HCT116 (cell line): Measurements from ENCODE around the gene GUCY2D. TPM values are rescaled to one million over a fixed set of nuclear protein-coding genes. Genes with fewer than 3 reads are reported as not detected.

Experiments
- ATAC-seq: fragments of 200-7000 bp; cut with Tn5 transposase; 2 replicates; pipeline ENCODE4 v1.9.1; 2020; ENCODE audit warnings: mild to moderate bottlenecking, moderate library complexity
- BruUV-seq: library from RNA; stranded (reverse); fragments of 400-500 nt; replicated peaks from 2 replicates; lab custom pipeline; 2021; lab: Mats Ljungman, UMichigan
- CTCF ChIA-PET: fragments of 300-600 bp; sonication (Branson Sonifier 250); formaldehyde crosslinking; loops from one replicate; lab custom pipeline; 2021; ENCODE audit warnings: antibody characterized with exemption; lab: Charles Lee
- POLR2A ChIA-PET: fragments of 300-600, 350-600 bp; sonication (Branson Sonifier 250); formaldehyde crosslinking; loops from one replicate; lab custom pipeline; 2021; ENCODE audit warnings: antibody characterized with exemption; lab: Charles Lee
- RAD21 ChIA-PET, 2 experiments: fragments of 300-600 bp; sonication (Branson Sonifier 250); formaldehyde crosslinking; loops; one replicate each; lab custom pipeline; 2023; ENCODE audit warnings: low total read pairs in 2 of 2; ENCODE audit not compliant: uncharacterized antibody in 2 of 2, unreplicated experiment in 2 of 2, low non-redundant PET in 1 of 2; lab: Charles Lee
- DNase-seq: peaks from one replicate; pipeline ENCODE4 v3.0.0-alpha.2; 2010; ENCODE audit warnings: low read depth, low spot score
- H2AFZ ChIP-seq: fragments of 200-600 bp; shearing (Covaris generic), sonication (generic); 2 replicates; pipeline ENCODE4 v1.6.1; 2017; ENCODE audit warnings: low read depth, mixed run types, mixed read lengths, antibody characterized with exemption, low read length; ENCODE audit not compliant: poor library complexity, severe bottlenecking
- H3K27ac ChIP-seq: 2 replicates; pipeline ENCODE4 v1.5.1; 2012; ENCODE audit warnings: low read depth, low read length
- H3K27me3 ChIP-seq: fragments of 200-600 bp; sonication (generic); 2 replicates; pipeline ENCODE4 v1.6.1; 2016; ENCODE audit warnings: mixed run types, low read length, mixed read lengths; ENCODE audit not compliant: insufficient read depth
- H3K36me3 ChIP-seq, 2 experiments: fragments of 200-500 bp in 1 of 2; fragments of 200-600 bp in 1 of 2; sonication (Bioruptor generic) in 1 of 2; sonication (generic) in 1 of 2; 2 replicates each; pipeline versions ENCODE4 v1.5.1 to v1.6.1; 2014 to 2016; ENCODE audit warnings: low read length in 2 of 2, inconsistent platforms in 1 of 2, mixed read lengths in 1 of 2, mixed run types in 1 of 2; ENCODE audit not compliant: insufficient read depth in 2 of 2, control insufficient read depth in 1 of 2
- H3K4me1 ChIP-seq, 2 experiments: fragments of 200-600 bp in 1 of 2; sonication (generic) in 1 of 2; 2 replicates each; pipeline versions ENCODE4 v1.5.1 to v1.6.1; 2012 to 2017; ENCODE audit warnings: low read length in 2 of 2, inconsistent platforms in 1 of 2, mild to moderate bottlenecking in 1 of 2, mixed read lengths in 1 of 2, mixed run types in 1 of 2, moderate library complexity in 1 of 2; ENCODE audit not compliant: insufficient read depth in 2 of 2, control insufficient read depth in 1 of 2
- H3K4me2 ChIP-seq: fragments of 200-600 bp; sonication (generic); 2 replicates; pipeline ENCODE4 v1.6.1; 2017; ENCODE audit warnings: mixed run types, low read length, mixed read lengths
- H3K4me3 ChIP-seq, 2 experiments: fragments of 200-600 bp in 1 of 2; sonication (generic) in 1 of 2; replicated peaks in 1 of 2; 2 replicates each; pipeline ENCODE4 v1.5.1; 2011 to 2016; ENCODE audit warnings: low read length in 2 of 2, control low read depth in 1 of 2, low read depth in 1 of 2, mild to moderate bottlenecking in 1 of 2, mixed read lengths in 1 of 2, mixed run types in 1 of 2
- H3K79me2 ChIP-seq: fragments of 200-600 bp; sonication (generic); 2 replicates; pipeline ENCODE4 v1.6.1; 2017; ENCODE audit warnings: mild to moderate bottlenecking, mixed run types, low read length, moderate library complexity, mixed read lengths; ENCODE audit not compliant: insufficient read depth
- H3K9ac ChIP-seq: fragments of 200-600 bp; sonication (generic); 2 replicates; pipeline ENCODE4 v1.6.1; 2016; ENCODE audit warnings: low read length, mixed read lengths
- H3K9me2 ChIP-seq: fragments of 200-600 bp; sonication (generic), shearing (Covaris generic); 2 replicates; pipeline ENCODE4 v1.6.1; 2017; ENCODE audit warnings: mixed run types, mild to moderate bottlenecking, moderate library complexity; ENCODE audit not compliant: insufficient read depth
- H3K9me3 ChIP-seq, 2 experiments: fragments of 200-500 bp in 1 of 2; fragments of 200-600 bp in 1 of 2; sonication (Bioruptor generic) in 1 of 2; sonication (generic) in 1 of 2; 2 replicates each; pipeline ENCODE4 v1.6.1; 2014 to 2017; ENCODE audit warnings: low read length in 2 of 2, mixed read lengths in 2 of 2, inconsistent platforms in 1 of 2, low read depth in 1 of 2, mild to moderate bottlenecking in 1 of 2, mixed run types in 1 of 2, moderate library complexity in 1 of 2; ENCODE audit not compliant: control insufficient read depth in 1 of 2, insufficient read depth in 1 of 2
- H4K20me1 ChIP-seq: fragments of 200-600 bp; sonication (generic), shearing (Covaris generic); 2 replicates; pipeline ENCODE4 v1.6.1; 2017; ENCODE audit warnings: mixed run types, mild to moderate bottlenecking, moderate library complexity; ENCODE audit not compliant: insufficient read depth
- CBX3 ChIP-seq: IDR thresholded peaks from 2 replicates; pipeline ENCODE4 v1.6.1; 2012; ENCODE audit warnings: low read depth
- CEBPB ChIP-seq: IDR thresholded peaks from 2 replicates; pipeline ENCODE4 v1.6.1; 2012; ENCODE audit warnings: low read depth
- EGR1 ChIP-seq: IDR thresholded peaks from 2 replicates; pipeline ENCODE4 v1.6.1; 2012; ENCODE audit warnings: low read depth
- ELF1 ChIP-seq: IDR thresholded peaks from 2 replicates; pipeline ENCODE4 v1.6.1; 2012; ENCODE audit warnings: low read depth, borderline replicate concordance
- EZH2 ChIP-seq: fragments of 200-600 bp; sonication (generic); IDR thresholded peaks from 2 replicates; pipeline ENCODE4 v1.6.1; 2017; ENCODE audit warnings: antibody characterized with exemption, mixed run types
- EZH2phosphoT487 ChIP-seq: fragments of 200-600 bp; IDR thresholded peaks from 2 replicates; pipeline ENCODE4 v1.6.1; 2018; ENCODE audit warnings: antibody characterized with exemption, borderline replicate concordance
- FOSL1 ChIP-seq: IDR thresholded peaks from 2 replicates; pipeline ENCODE4 v1.6.1; 2012; ENCODE audit warnings: low read depth
- JUND ChIP-seq: IDR thresholded peaks from 2 replicates; pipeline ENCODE4 v1.6.1; 2012
- POLR2A ChIP-seq: IDR thresholded peaks from 2 replicates; pipeline ENCODE4 v1.7.0; 2011; ENCODE audit warnings: borderline replicate concordance; ENCODE audit not compliant: insufficient read depth, insufficient read length; ENCODE audit errors: extremely low read depth
- POLR2AphosphoS5 ChIP-seq: IDR thresholded peaks from 2 replicates; pipeline ENCODE4 v1.6.1; 2011; ENCODE audit warnings: mild to moderate bottlenecking, low read depth, low read length, moderate library complexity
- RAD21 ChIP-seq: IDR thresholded peaks from 2 replicates; pipeline ENCODE4 v1.6.1; 2012; ENCODE audit warnings: low read depth, mild to moderate bottlenecking
- SRF ChIP-seq: IDR thresholded peaks from 2 replicates; pipeline ENCODE4 v1.6.1; 2012; ENCODE audit warnings: low read depth
- TCF7L2 ChIP-seq: IDR thresholded peaks from 2 replicates; pipeline ENCODE4 v1.7.0; 2011; ENCODE audit warnings: borderline replicate concordance, inconsistent platforms; ENCODE audit not compliant: insufficient read depth, insufficient read length; ENCODE audit errors: extremely low read depth
- YY1 ChIP-seq: IDR thresholded peaks from 2 replicates; pipeline ENCODE4 v1.6.1; 2011; ENCODE audit warnings: low read length, low read depth, moderate library complexity, mild to moderate bottlenecking; ENCODE audit not compliant: insufficient replicate concordance; ENCODE audit errors: extremely low read depth
- ZFX ChIP-seq: fragments of 450-650 bp; IDR thresholded peaks from 2 replicates; pipeline ENCODE4 v1.6.1; 2017
- ZNF274 ChIP-seq: fragments of 200-500 bp; sonication (Bioruptor generic); IDR thresholded peaks from 2 replicates; pipeline ENCODE4 v1.6.1; 2014; ENCODE audit warnings: mild to moderate bottlenecking, low read depth, low read length, inconsistent platforms
- intact Hi-C: fragments of 100-400 bp; cut with micrococcal nuclease; formaldehyde crosslinking; loops from 2 replicates; pipeline ENCODE4 v1.10.0; 2022
- total RNA-seq: library from RNA; stranded (reverse); gene quantifications from one replicate; pipeline ENCODE4 v1.2.1, GENCODE V29; 2021; ENCODE audit not compliant: unreplicated experiment
- TF ChIP-seq, protein P1 (sequence below): IDR thresholded peaks from 2 replicates; pipeline ENCODE4 v1.6.1; 2012
- TF ChIP-seq, protein P2 (sequence below): IDR thresholded peaks from 2 replicates; pipeline ENCODE4 v1.6.1; 2012; ENCODE audit warnings: low read depth
- TF ChIP-seq, protein P3 (sequence below): IDR thresholded peaks from 2 replicates; pipeline ENCODE4 v1.6.1; 2012
- TF ChIP-seq, protein P4 (sequence below), 3 experiments: fragments of 200-600 bp in 1 of 3; sonication (generic) in 1 of 3; IDR thresholded peaks in 2 of 3; conservative IDR thresholded peaks in 1 of 3; 2 replicates each; pipeline ENCODE4 v1.5.1; 2012 to 2017; ENCODE audit warnings: low read depth in 2 of 3, low read length in 2 of 3, antibody characterized with exemption in 1 of 3, borderline replicate concordance in 1 of 3, control low read depth in 1 of 3, mild to moderate bottlenecking in 1 of 3, mixed read lengths in 1 of 3, mixed run types in 1 of 3, moderate library complexity in 1 of 3; ENCODE audit not compliant: insufficient read depth in 1 of 3

The GUCY2D gene
- total RNA-seq, 1 experiment from 2014 or later: 1.4 TPM

DNA sequence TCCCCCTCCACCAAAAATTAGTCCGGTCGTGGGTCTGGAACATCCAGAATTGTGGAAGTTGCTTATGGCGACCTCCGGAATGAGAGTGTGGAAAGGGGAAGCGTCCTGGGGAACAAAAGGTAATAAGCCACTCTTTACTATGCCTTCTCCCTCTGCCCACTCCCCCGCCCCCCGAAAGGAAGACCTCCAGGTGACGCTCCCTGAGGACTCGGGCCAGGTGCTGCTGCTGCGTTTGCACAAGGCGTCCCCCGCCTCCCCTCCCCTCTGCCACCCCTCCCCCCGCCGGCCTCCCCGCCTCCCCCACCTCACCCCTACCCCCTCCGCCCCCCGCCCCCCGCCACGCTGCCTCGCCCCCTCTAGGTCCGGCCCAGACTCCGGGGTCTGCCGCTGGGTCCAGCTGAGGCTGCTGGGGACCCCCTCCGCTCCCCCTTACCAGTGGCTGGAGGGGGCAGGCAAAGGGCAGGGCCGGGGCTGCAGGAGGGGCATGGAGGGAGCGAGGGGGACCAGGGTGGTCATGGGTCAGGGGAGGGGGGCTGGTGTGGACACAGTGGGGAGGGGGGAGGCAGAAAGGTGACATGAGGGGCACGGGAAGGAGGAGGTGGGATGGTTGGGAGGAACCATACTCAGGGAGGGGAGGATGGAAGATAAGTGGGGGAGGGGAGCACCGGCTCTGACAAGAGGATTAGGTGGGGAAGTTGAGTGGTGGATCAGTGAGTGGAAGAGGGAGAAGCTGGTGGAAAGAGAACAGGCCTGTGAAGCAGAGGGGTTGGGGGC, 61.5 kb downstream of the GUCY2D start:
- Histone ChIP-seq H3K9me3 (no peaks in the 10 kb centered on the region), H4K20me1 (no peaks in the 10 kb centered on the region), H3K9ac (no peak overlapping the region), H3K36me3 (no peaks in the 10 kb centered on the region), H3K4me1 (peaks cover 0 to 8% of the 10 kb centered on the region in 2 experiments; a peak in 2 of 4 replicates), H2AFZ (no peak overlapping the region), H3K27ac (no peak overlapping the region), H3K79me2 (no peaks in the 10 kb centered on the region), H3K4me3 (no peak overlapping the region), H3K9me2 (no peaks in the 10 kb centered on the region), H3K4me2 (no peak overlapping the region), H3K27me3 (no peaks in the 10 kb centered on the region)
- DNase-seq (no peak), ATAC-seq (no peak)
- no TSS peak for BruUV-seq
- POLR2A ChIA-PET: no interaction called here
- RAD21 ChIA-PET: no interaction called here
- TF ChIP-seq EZH2phosphoT487 (no peak), ZFX (no peak), CBX3 (no peak), ZNF274 (no peak), RAD21 (no peak), CEBPB (no peak), ELF1 (no peak), FOSL1 (no peak), SRF (no peak), POLR2AphosphoS5 (no peak), EGR1 (no peak), POLR2A (no peak), YY1 (no peak), TCF7L2 (no peak), EZH2 (no peak), JUND (no peak)
- TF ChIP-seq, protein P1, sequence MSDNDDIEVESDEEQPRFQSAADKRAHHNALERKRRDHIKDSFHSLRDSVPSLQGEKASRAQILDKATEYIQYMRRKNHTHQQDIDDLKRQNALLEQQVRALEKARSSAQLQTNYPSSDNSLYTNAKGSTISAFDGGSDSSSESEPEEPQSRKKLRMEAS: no peak
- TF ChIP-seq, protein P2, sequence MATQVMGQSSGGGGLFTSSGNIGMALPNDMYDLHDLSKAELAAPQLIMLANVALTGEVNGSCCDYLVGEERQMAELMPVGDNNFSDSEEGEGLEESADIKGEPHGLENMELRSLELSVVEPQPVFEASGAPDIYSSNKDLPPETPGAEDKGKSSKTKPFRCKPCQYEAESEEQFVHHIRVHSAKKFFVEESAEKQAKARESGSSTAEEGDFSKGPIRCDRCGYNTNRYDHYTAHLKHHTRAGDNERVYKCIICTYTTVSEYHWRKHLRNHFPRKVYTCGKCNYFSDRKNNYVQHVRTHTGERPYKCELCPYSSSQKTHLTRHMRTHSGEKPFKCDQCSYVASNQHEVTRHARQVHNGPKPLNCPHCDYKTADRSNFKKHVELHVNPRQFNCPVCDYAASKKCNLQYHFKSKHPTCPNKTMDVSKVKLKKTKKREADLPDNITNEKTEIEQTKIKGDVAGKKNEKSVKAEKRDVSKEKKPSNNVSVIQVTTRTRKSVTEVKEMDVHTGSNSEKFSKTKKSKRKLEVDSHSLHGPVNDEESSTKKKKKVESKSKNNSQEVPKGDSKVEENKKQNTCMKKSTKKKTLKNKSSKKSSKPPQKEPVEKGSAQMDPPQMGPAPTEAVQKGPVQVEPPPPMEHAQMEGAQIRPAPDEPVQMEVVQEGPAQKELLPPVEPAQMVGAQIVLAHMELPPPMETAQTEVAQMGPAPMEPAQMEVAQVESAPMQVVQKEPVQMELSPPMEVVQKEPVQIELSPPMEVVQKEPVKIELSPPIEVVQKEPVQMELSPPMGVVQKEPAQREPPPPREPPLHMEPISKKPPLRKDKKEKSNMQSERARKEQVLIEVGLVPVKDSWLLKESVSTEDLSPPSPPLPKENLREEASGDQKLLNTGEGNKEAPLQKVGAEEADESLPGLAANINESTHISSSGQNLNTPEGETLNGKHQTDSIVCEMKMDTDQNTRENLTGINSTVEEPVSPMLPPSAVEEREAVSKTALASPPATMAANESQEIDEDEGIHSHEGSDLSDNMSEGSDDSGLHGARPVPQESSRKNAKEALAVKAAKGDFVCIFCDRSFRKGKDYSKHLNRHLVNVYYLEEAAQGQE: no peak
- TF ChIP-seq, protein P3, sequence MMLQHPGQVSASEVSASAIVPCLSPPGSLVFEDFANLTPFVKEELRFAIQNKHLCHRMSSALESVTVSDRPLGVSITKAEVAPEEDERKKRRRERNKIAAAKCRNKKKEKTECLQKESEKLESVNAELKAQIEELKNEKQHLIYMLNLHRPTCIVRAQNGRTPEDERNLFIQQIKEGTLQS: no peak
- TF ChIP-seq, protein P4, sequence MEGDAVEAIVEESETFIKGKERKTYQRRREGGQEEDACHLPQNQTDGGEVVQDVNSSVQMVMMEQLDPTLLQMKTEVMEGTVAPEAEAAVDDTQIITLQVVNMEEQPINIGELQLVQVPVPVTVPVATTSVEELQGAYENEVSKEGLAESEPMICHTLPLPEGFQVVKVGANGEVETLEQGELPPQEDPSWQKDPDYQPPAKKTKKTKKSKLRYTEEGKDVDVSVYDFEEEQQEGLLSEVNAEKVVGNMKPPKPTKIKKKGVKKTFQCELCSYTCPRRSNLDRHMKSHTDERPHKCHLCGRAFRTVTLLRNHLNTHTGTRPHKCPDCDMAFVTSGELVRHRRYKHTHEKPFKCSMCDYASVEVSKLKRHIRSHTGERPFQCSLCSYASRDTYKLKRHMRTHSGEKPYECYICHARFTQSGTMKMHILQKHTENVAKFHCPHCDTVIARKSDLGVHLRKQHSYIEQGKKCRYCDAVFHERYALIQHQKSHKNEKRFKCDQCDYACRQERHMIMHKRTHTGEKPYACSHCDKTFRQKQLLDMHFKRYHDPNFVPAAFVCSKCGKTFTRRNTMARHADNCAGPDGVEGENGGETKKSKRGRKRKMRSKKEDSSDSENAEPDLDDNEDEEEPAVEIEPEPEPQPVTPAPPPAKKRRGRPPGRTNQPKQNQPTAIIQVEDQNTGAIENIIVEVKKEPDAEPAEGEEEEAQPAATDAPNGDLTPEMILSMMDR (IDR thresholded peaks at IDR 0.05 in 2 of 3, conservative IDR thresholded peaks at IDR 0.05 in 1 of 3; ENCODE audit: borderline replicate concordance in 1 of 3, insufficient read depth in 1 of 3, low read depth in 2 of 3, low read length in 2 of 3): no peak
- intact Hi-C loops: loop anchor here (5.0 kb wide), 4 partner anchors 238 to 723 kb away; partner anchors contain the start of gene RPL26
- CTCF ChIA-PET: interaction anchor here (1.7 kb wide), 1 partner anchor 10 kb away, joined by 4 read pairs; no protein-coding TSS in a partner anchor
